ENCODE measurements around the gene DOCK2. TPM values are rescaled to one million over a fixed set of nuclear protein-coding genes. Genes with fewer than 3 reads are reported as not detected.

DOCK2 gene
- total RNA-seq, 1 experiment from 2014 or later, result 1.4 TPM

- intact Hi-C loops (cut with micrococcal nuclease; ENCODE audit: unreplicated experiment), result no loop called here
- ChIA-PET CTCF (no interaction called here), POLR2A (no interaction called here)
- Histone ChIP-seq H3K4me3 (ENCODE audit: low read depth in 2 of 2, low read length in 2 of 2) (no peak overlapping the region), H3K9me3 (ENCODE audit: control insufficient read depth, insufficient read depth, low read depth, low read length) (no peaks in the 10 kb centered on the region), H3K27me3 (ENCODE audit: control insufficient read depth, insufficient read depth, low read length) (no peaks in the 10 kb centered on the region), H3K36me3 (ENCODE audit: control insufficient read depth, insufficient read depth, low read length) (no peaks in the 10 kb centered on the region), H3K27ac (ENCODE audit: low read length) (peak overlapping the region; percentile 86), H3K4me1 (ENCODE audit: control insufficient read depth, insufficient read depth, low read length) (peaks cover 34% of the 10 kb centered on the region)
- in situ Hi-C loops (cut with HindIII; ENCODE audit: low pct_unique_long_range_greater_than_20kb, low sequenced_read_pairs), result no loop called here
- no TSS peak for BruUV-seq (replicated peaks)
- ATAC-seq, result no peak
- DNase-seq (ENCODE audit: low read depth, low spot score), result no peak
- TF ChIP-seq TCF7L2 (IDR thresholded peaks at IDR 0.05; ENCODE audit: low read depth, low read length), result no peak
- TF ChIP-seq REST (IDR thresholded peaks at IDR 0.05; ENCODE audit: insufficient read depth in 1 of 2, low read depth in 2 of 2, low read length in 1 of 2), result no peak
- no peak for TF ChIP-seq CTCF (IDR thresholded peaks at IDR 0.05)
- no peak for TF ChIP-seq POLR2AphosphoS5 (IDR thresholded peaks at IDR 0.05; ENCODE audit: low read depth, low read length)
- TF ChIP-seq SIN3A (IDR thresholded peaks at IDR 0.05; ENCODE audit: borderline replicate concordance, insufficient read depth, low read depth, low read length), result no peak
These were observed 60.9 kb downstream of the DOCK2 start for GRCh38 chr5:169697976-169698375.

DNA sequence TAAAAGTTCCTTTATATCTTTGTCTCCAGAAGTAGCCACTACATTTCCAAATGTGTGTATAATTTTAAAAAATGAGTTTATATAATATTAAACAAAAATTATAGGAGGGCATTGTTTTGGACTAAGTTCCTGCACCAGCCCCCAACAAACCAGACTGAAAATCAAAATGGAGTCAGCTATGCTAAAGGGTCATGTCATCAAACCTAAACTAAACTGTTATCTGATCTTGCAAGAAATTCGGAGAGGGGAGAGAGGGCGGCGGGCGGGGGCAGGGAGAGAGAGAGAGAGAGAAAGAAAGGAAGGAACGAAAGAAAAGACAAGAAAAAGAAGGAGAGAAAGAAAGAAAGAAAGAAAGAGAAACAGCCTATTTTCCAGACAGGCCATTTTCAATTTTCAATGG is 63.5 kb downstream of the DOCK2 start:
- no TSS peak for BruUV-seq (replicated peaks)
- H3K9me3 ChIP-seq (ENCODE audit: control insufficient read depth, insufficient read depth, low read depth, low read length), result no peaks in the 10 kb centered on the region
- ChIA-PET CTCF (interaction anchor here (0.9 to 2.9 kb wide), 3 partner anchors 11 to 280 kb away, joined by 3 to 26 read pairs (median 4); partner anchors contain the start of gene INSYN2B), POLR2A (no interaction called here)
- intact Hi-C loops (cut with micrococcal nuclease; ENCODE audit: unreplicated experiment) (loop anchor here (5.0 kb wide), 2 partner anchors 372 to 517 kb away; no protein-coding TSS in a partner anchor), in situ Hi-C loops (cut with HindIII; ENCODE audit: low pct_unique_long_range_greater_than_20kb, low sequenced_read_pairs) (no loop called here)
- H3K4me3 ChIP-seq (ENCODE audit: low read depth in 2 of 2, low read length in 2 of 2), result no peak overlapping the region
- no peaks in the 10 kb centered on the region for H3K27me3 ChIP-seq (ENCODE audit: control insufficient read depth, insufficient read depth, low read length)
- peaks cover 27% of the 10 kb centered on the region for H3K4me1 ChIP-seq (ENCODE audit: control insufficient read depth, insufficient read depth, low read length)
- H3K36me3 ChIP-seq (ENCODE audit: control insufficient read depth, insufficient read depth, low read length), result no peaks in the 10 kb centered on the region
- no peak for TF ChIP-seq TCF7L2 (IDR thresholded peaks at IDR 0.05; ENCODE audit: low read depth, low read length)
- TF ChIP-seq REST (IDR thresholded peaks at IDR 0.05; ENCODE audit: insufficient read depth in 1 of 2, low read depth in 2 of 2, low read length in 1 of 2), result no peak
- no peak for TF ChIP-seq CTCF (IDR thresholded peaks at IDR 0.05)
- TF ChIP-seq POLR2AphosphoS5 (IDR thresholded peaks at IDR 0.05; ENCODE audit: low read depth, low read length), result no peak
- no peak for TF ChIP-seq SIN3A (IDR thresholded peaks at IDR 0.05; ENCODE audit: borderline replicate concordance, insufficient read depth, low read depth, low read length)
- ATAC-seq (no peak), DNase-seq (ENCODE audit: low read depth, low spot score) (no peak)
- H3K27ac ChIP-seq (ENCODE audit: low read length), result peak overlapping the region; percentile 48; the same call in 1 of the 2 replicates
